Tibial artery (tissue), 4 donors: ENCODE data around the gene SFMBT2.
"Not testable (repeated sequence)": the region's sequence is repeated elsewhere in the genome, so short reads cannot be mapped to it uniquely, and the experiment has no call there.

Experiments used
- DNase-seq, 2 donors: peaks; one replicate each; pipeline ENCODE4 v3.0.0-alpha.2; 2019
- H3K27ac ChIP-seq, 2 donors: fragments of 200-600 bp; sonication (generic) in 1 of 2; 1 replicate in 1 of 2; 2 replicates in 1 of 2; pipeline ENCODE4 v1.5.1; 2018 to 2019; ENCODE audit warnings: mild to moderate bottlenecking in 1 of 2
- H3K27me3 ChIP-seq, 2 donors: fragments of 200-600 bp; sonication (generic) in 1 of 2; one replicate each; pipeline versions ENCODE4 v1.5.1 to v1.6.0; 2016 to 2019
- H3K36me3 ChIP-seq, 3 donors: fragments of 200-600 bp; sonication (generic) in 2 of 3; one replicate each; pipeline ENCODE4 v1.5.1; 2016 to 2019; ENCODE audit warnings: mild to moderate bottlenecking in 2 of 3
- H3K4me1 ChIP-seq, 4 donors: fragments of 200-600 bp; sonication (generic) in 2 of 4; 1 replicate in 3 of 4; 2 replicates in 1 of 4; pipeline ENCODE4 v1.5.1; 2016 to 2019
- H3K4me3 ChIP-seq, 2 donors: fragments of 200-600 bp; sonication (generic) in 1 of 2; 1 replicate in 1 of 2; 2 replicates in 1 of 2; pipeline ENCODE4 v1.5.1; 2018 to 2019; ENCODE audit warnings: mild to moderate bottlenecking in 2 of 2
- H3K9me3 ChIP-seq, 3 donors: fragments of 200-600 bp; sonication (generic) in 1 of 3; one replicate each; pipeline ENCODE4 v1.5.1; 2016 to 2019
- intact Hi-C: fragments of 100-400 bp; cut with DNase I; formaldehyde crosslinking; loops from one replicate; pipeline ENCODE4 v1.15.0; 2023; ENCODE audit warnings: low total_unique reads
- TF ChIP-seq, protein P1 (sequence below), 2 experiments: fragments of 200-600 bp in 1 of 2; fragments of 450-650 bp in 1 of 2; IDR thresholded peaks; one replicate each; pipeline ENCODE4 v1.5.1; 2017 to 2019; ENCODE audit warnings: antibody characterized with exemption in 2 of 2, mild to moderate bottlenecking in 1 of 2, moderate library complexity in 1 of 2

SFMBT2 gene

DNA sequence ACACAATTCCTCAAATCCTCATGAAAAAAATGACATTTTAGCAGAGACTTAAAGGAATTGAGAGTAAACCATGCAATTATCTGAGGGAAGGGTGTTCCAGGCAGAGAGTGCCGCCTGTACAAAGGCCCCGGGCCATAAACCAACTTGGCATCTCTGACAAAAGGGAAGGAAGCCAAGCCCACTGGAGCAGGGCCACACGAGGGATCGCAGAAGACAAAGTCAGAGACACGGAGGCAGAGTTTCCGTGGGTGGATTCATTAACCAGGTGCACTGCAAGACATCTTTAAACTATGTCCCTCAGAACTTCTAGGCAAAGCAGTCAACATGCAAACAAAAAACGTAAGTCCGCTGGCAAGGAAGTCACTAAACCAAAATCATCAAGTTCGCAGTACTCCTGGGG lies 92.0 kb downstream of the SFMBT2 start:
- DNase-seq = no peak

DNA sequence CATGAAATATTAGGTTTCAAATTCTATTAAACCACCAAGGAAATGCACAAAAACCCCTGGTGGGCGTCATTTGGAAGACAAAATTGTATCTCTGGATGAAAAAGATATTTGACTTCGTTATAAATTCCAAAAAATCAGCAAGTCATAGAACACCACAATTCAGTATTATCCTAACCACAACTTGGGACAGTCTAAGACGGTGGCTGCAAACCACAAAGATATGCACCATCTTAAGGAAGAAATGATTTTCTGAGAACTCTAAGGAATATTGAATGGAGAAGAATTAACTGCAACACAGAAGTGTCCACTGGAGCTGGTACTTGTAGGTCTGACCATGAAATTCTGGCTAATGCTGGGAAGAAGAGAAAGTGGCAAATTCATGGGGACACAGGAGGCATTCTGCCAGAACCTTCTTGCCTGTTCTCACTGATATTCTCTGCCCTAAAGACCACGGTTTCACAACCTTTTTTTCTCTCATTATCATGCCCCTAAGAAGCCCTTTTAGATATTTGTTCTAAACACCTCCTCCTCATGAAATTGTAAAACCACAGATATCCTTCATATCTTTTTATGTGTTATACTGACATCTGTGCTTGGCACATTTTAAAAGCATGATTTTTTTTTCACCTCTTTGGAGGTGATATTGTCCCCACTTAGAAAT lies 92.9 kb downstream of the SFMBT2 start:
- no peaks in the 10 kb centered on the region for H3K27me3 ChIP-seq
- no peak overlapping the region for H3K4me3 ChIP-seq
- TF ChIP-seq, protein P1, sequence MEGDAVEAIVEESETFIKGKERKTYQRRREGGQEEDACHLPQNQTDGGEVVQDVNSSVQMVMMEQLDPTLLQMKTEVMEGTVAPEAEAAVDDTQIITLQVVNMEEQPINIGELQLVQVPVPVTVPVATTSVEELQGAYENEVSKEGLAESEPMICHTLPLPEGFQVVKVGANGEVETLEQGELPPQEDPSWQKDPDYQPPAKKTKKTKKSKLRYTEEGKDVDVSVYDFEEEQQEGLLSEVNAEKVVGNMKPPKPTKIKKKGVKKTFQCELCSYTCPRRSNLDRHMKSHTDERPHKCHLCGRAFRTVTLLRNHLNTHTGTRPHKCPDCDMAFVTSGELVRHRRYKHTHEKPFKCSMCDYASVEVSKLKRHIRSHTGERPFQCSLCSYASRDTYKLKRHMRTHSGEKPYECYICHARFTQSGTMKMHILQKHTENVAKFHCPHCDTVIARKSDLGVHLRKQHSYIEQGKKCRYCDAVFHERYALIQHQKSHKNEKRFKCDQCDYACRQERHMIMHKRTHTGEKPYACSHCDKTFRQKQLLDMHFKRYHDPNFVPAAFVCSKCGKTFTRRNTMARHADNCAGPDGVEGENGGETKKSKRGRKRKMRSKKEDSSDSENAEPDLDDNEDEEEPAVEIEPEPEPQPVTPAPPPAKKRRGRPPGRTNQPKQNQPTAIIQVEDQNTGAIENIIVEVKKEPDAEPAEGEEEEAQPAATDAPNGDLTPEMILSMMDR (IDR thresholded peaks at IDR 0.05) = no peak
- H3K27ac ChIP-seq = no peak overlapping the region
- no peaks in the 10 kb centered on the region for H3K36me3 ChIP-seq
- H3K4me1 ChIP-seq = no peaks in the 10 kb centered on the region
- no peak for DNase-seq
- intact Hi-C loops = no loop called here
- no peaks in the 10 kb centered on the region for H3K9me3 ChIP-seq

More for the DNA sequence above, 92.0 kb downstream of the SFMBT2 start:
- H3K4me3 ChIP-seq = no peak overlapping the region
- no peaks in the 10 kb centered on the region for H3K27me3 ChIP-seq
- intact Hi-C loops = no loop called here
- H3K9me3 ChIP-seq = no peaks in the 10 kb centered on the region
- TF ChIP-seq, protein P1 (IDR thresholded peaks at IDR 0.05) = no peak
- H3K4me1 ChIP-seq = no peaks in the 10 kb centered on the region
- H3K36me3 ChIP-seq = no peaks in the 10 kb centered on the region
- H3K27ac ChIP-seq = no peak overlapping the region

DNA sequence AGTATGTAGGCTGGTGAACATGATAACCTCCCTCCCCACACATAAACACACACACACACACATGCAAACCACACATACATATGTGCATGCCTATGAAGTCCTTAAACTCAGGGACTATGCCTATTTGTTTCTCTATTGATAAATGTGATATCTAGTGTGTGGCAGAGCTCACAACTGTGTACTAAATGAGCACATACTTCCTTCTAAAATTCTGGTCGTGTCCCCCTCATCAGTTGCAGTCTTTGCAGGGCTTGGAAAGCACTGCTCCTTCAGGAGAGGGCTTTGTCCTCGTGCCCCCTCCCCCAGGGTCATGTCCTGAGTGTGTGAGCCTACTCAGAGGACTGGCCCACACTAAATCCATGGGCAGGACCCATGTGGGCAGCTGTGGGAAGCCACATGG lies 94.0 kb downstream of the SFMBT2 start:
- TF ChIP-seq, protein P1 (IDR thresholded peaks at IDR 0.05) = no peak
- Histone ChIP-seq H3K4me3 (no peak overlapping the region), H3K27me3 (no peaks in the 10 kb centered on the region), H3K36me3 (no peaks in the 10 kb centered on the region), H3K9me3 (no peaks in the 10 kb centered on the region), H3K4me1 (no peaks in the 10 kb centered on the region), H3K27ac (no peak overlapping the region)
- intact Hi-C loops = no loop called here
- DNase-seq = no peak

DNA sequence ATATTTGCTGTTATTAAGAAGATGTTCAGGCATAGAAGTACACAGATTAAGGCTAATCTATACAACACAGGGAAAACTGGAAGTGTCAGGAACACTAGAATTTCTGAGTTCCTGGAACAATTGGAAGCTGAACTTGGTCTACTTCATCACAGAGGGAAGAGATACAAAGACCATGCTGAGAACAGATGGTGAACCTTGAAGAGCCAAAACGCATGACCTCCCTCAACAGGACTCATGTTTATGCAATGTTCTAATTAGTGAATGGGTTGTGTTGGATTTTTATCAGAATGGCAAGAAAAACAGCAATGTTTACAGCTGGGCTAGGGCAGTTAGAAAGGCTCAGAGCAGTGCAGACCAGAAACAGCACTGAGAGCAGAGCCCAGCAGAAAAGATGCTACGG lies 94.9 kb downstream of the SFMBT2 start:
- TF ChIP-seq, protein P1 (IDR thresholded peaks at IDR 0.05) = no peak
- no peak for DNase-seq
- no peak overlapping the region for H3K27ac ChIP-seq
- no peak overlapping the region for H3K4me3 ChIP-seq
- intact Hi-C loops = no loop called here
- no peaks in the 10 kb centered on the region for H3K4me1 ChIP-seq
- no peaks in the 10 kb centered on the region for H3K36me3 ChIP-seq
- H3K27me3 ChIP-seq = no peaks in the 10 kb centered on the region
- no peaks in the 10 kb centered on the region for H3K9me3 ChIP-seq

DNA sequence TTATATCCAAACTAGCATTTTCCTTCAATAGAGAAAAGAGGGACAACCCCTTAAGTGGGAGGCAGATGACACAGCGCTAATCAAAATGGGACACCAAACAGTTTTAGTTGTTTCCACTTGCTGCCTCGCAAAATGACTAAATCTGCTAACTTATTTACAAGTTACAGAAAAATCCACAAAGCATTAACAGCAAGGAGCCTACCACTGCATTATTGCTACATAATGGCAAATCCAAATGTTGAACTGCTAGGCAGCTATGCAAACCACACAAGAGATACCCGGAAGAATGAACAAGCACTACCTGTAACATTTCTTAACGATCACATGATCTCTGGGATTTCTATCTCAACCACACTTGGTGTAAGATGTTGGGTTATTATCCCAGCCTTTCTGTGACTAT lies 96.7 kb downstream of the SFMBT2 start:
- Histone ChIP-seq H3K4me3 (no peak overlapping the region), H3K36me3 (no peaks in the 10 kb centered on the region), H3K27ac (no peak overlapping the region), H3K27me3 (no peaks in the 10 kb centered on the region), H3K9me3 (no peaks in the 10 kb centered on the region), H3K4me1 (no peaks in the 10 kb centered on the region)
- intact Hi-C loops = no loop called here
- TF ChIP-seq, protein P1 (IDR thresholded peaks at IDR 0.05) = no peak
- DNase-seq = no peak

DNA sequence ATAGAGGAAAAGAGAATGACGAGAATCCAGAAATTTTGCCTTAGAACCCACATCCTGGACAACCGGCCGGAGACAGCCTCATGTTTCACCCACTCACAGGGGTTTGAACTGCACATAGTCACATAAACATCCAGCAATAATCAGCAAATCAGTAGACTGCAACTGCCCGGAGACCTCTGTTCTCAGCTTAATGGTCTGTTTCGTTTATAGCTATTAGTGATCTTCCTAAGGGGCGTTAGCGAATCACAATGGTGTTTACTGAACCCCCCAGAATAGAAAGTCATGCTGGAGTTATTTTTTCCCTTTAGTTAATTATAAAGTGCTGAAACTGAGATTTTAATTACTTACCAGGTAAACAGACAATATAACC lies 98.4 kb downstream of the SFMBT2 start:
- no peaks in the 10 kb centered on the region for H3K27me3 ChIP-seq
- H3K4me1 ChIP-seq = no peaks in the 10 kb centered on the region
- no peaks in the 10 kb centered on the region for H3K9me3 ChIP-seq
- no peak for DNase-seq
- H3K4me3 ChIP-seq = no peak overlapping the region
- no peak overlapping the region for H3K27ac ChIP-seq
- no peaks in the 10 kb centered on the region for H3K36me3 ChIP-seq
- TF ChIP-seq, protein P1 (IDR thresholded peaks at IDR 0.05) = no peak
- intact Hi-C loops = no loop called here

DNA sequence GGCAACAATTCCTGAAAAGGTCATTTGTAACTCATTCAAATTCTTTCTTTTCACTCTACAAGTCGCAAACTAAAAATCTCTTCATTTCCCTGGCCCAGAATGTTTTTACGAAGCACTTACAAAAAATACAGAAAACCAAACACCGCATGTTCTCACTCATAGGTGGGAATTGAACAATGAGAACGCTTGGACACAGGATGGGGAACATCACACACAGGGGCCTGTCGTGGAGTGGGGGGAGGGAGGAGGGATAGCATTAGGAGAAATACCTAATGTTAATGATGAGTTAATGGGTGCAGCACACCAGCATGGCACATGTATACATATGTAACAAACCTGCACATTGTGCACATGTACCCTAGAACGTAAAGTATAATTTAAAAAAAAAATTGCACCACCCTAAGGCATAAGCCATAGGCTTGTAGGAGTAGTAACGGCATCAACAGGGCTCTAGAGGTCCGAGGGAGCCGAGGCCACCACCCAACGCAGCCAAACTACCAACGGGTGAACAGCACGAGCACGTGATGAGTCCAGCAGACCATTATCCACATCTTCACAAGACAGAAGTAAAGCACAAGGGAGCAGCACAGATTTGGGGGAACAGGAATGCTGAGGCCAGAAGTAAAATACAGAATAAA lies 98.9 kb downstream of the SFMBT2 start:
- H3K4me3 ChIP-seq, H3K27ac ChIP-seq, H3K36me3 ChIP-seq, H3K9me3 ChIP-seq, H3K4me1 ChIP-seq, intact Hi-C loops, H3K27me3 ChIP-seq, DNase-seq: not testable (repeated sequence)
